Activated CD8-positive, alpha-beta T cell treated with anti-CD3 and anti-CD28 coated beads, Interleukin-2, amount 10 ng/mL, durations not matched to agents 7 days and 5 days (primary cell): ENCODE measurements around the gene FGF5. TPM values are rescaled to one million over a fixed set of nuclear protein-coding genes. Genes with fewer than 3 reads are reported as not detected.
"Not testable (repeated sequence)": the region's sequence is repeated elsewhere in the genome, so short reads cannot be mapped to it uniquely, and the experiment has no call there.

ENCODE experiments used
- ATAC-seq: fragments of 150-1000 bp; cut with Tn5 transposase; one replicate; pipeline ENCODE4 v1.10.0; 2021; ENCODE audit warnings: moderate library complexity
- CTCF ChIA-PET: fragments of 350-600 bp; sonication (Branson Sonifier 250); formaldehyde crosslinking; loops from one replicate; lab custom pipeline; 2021; ENCODE audit warnings: antibody characterized with exemption; lab: Charles Lee
- POLR2A ChIA-PET: fragments of 350-600 bp; sonication (Branson Sonifier 250); formaldehyde crosslinking; loops from one replicate; lab custom pipeline; 2021; ENCODE audit warnings: antibody characterized with exemption; lab: Charles Lee
- DNase-seq: peaks from one replicate; pipeline ENCODE4 v3.0.0-alpha.2; 2020
- H3K27ac Mint-ChIP-seq: one replicate; pipeline ENCODE4 v1.8.0; 2021; ENCODE audit warnings: mild to moderate bottlenecking, mixed read lengths
- H3K27me3 Mint-ChIP-seq: one replicate; pipeline ENCODE4 v1.8.0; 2021; ENCODE audit warnings: low read depth, mixed read lengths
- H3K36me3 Mint-ChIP-seq: one replicate; pipeline ENCODE4 v1.8.0; 2021; ENCODE audit warnings: low read depth, mixed read lengths
- H3K4me1 Mint-ChIP-seq: one replicate; pipeline ENCODE4 v1.8.0; 2021; ENCODE audit warnings: low read depth, mixed read lengths
- H3K4me3 Mint-ChIP-seq: one replicate; pipeline ENCODE4 v1.8.0; 2021; ENCODE audit warnings: mild to moderate bottlenecking, mixed read lengths
- H3K9me3 Mint-ChIP-seq: one replicate; pipeline ENCODE4 v1.8.0; 2022; ENCODE audit warnings: mixed read lengths; ENCODE audit not compliant: insufficient read depth
- total RNA-seq, 2 experiments: library from RNA; stranded (reverse); gene quantifications; one replicate each; pipeline ENCODE4 v1.2.3, GENCODE V29; 2021

FGF5 gene
- total RNA-seq, 2 experiments from 2014 or later, result not detected

- H3K36me3 Mint-ChIP-seq, result no peaks in the 10 kb centered on the region
- ChIA-PET POLR2A (no interaction called here), CTCF (no interaction called here)
- peaks cover 11% of the 10 kb centered on the region for H3K27me3 Mint-ChIP-seq
- no peak for DNase-seq
- no peaks in the 10 kb centered on the region for H3K9me3 Mint-ChIP-seq
- no peaks in the 10 kb centered on the region for H3K4me1 Mint-ChIP-seq
- H3K27ac Mint-ChIP-seq, result no peak overlapping the region
- no peak overlapping the region for H3K4me3 Mint-ChIP-seq
- ATAC-seq, result no peak
Observed at GRCh38 chr4:80305466-80305865, 39.0 kb downstream of the FGF5 start.

- Mint-ChIP-seq H3K27me3 (peaks cover 11% of the 10 kb centered on the region), H3K4me3 (no peak overlapping the region), H3K36me3 (no peaks in the 10 kb centered on the region), H3K27ac (no peak overlapping the region), H3K4me1 (no peaks in the 10 kb centered on the region), H3K9me3 (no peaks in the 10 kb centered on the region)
- POLR2A ChIA-PET, result no interaction called here
- DNase-seq, result no peak
- CTCF ChIA-PET, result no interaction called here
- no peak for ATAC-seq
Observed at GRCh38 chr4:80306260-80306659, 39.8 kb downstream of the FGF5 start.

- no peak overlapping the region for H3K4me3 Mint-ChIP-seq
- CTCF ChIA-PET, result no interaction called here
- no peak overlapping the region for H3K27ac Mint-ChIP-seq
- no peaks in the 10 kb centered on the region for H3K9me3 Mint-ChIP-seq
- no peaks in the 10 kb centered on the region for H3K4me1 Mint-ChIP-seq
- POLR2A ChIA-PET, result no interaction called here
- H3K27me3 Mint-ChIP-seq, result peaks cover 16% of the 10 kb centered on the region
- no peak for ATAC-seq
- no peaks in the 10 kb centered on the region for H3K36me3 Mint-ChIP-seq
- DNase-seq, result no peak
Observed at GRCh38 chr4:80307183-80307735, 40.8 kb downstream of the FGF5 start.

GRCh38 chr4:80307774-80308465 is 41.5 kb downstream of the FGF5 start:
- ATAC-seq (no peak), DNase-seq (no peak)
- ChIA-PET POLR2A (no interaction called here), CTCF (no interaction called here)
- H3K27ac Mint-ChIP-seq, result no peak overlapping the region
- no peaks in the 10 kb centered on the region for H3K36me3 Mint-ChIP-seq
- H3K4me3 Mint-ChIP-seq, result no peak overlapping the region
- H3K9me3 Mint-ChIP-seq, result no peaks in the 10 kb centered on the region
- no peaks in the 10 kb centered on the region for H3K4me1 Mint-ChIP-seq
- H3K27me3 Mint-ChIP-seq, result peaks cover 18% of the 10 kb centered on the region

- no peak overlapping the region for H3K4me3 Mint-ChIP-seq
- CTCF ChIA-PET, result no interaction called here
Observed at GRCh38 chr4:80308466-80308822, 42.0 kb downstream of the FGF5 start.

GRCh38 chr4:80309294-80310004 is 43.0 kb downstream of the FGF5 start:
- no peak overlapping the region for H3K27ac Mint-ChIP-seq
- no peak for ATAC-seq

More at GRCh38 chr4:80308466-80308822, 42.0 kb downstream of the FGF5 start:
- H3K4me1 Mint-ChIP-seq, result no peaks in the 10 kb centered on the region
- no peak for DNase-seq
- POLR2A ChIA-PET, result no interaction called here
- ATAC-seq, result no peak
- H3K36me3 Mint-ChIP-seq, result no peaks in the 10 kb centered on the region
- no peaks in the 10 kb centered on the region for H3K9me3 Mint-ChIP-seq
- peaks cover 21% of the 10 kb centered on the region for H3K27me3 Mint-ChIP-seq
- H3K27ac Mint-ChIP-seq, result no peak overlapping the region

GRCh38 chr4:80311130-80311529 is 44.7 kb downstream of the FGF5 start:
- Mint-ChIP-seq H3K27ac (no peak overlapping the region), H3K27me3 (peaks cover 16% of the 10 kb centered on the region), H3K4me1 (no peaks in the 10 kb centered on the region), H3K9me3 (no peaks in the 10 kb centered on the region), H3K36me3 (no peaks in the 10 kb centered on the region), H3K4me3 (no peak overlapping the region)
- ATAC-seq (no peak), DNase-seq (no peak)
- ChIA-PET POLR2A (no interaction called here), CTCF (no interaction called here)

More at GRCh38 chr4:80309294-80310004, 43.0 kb downstream of the FGF5 start:
- no peaks in the 10 kb centered on the region for H3K36me3 Mint-ChIP-seq
- POLR2A ChIA-PET, result no interaction called here
- no peaks in the 10 kb centered on the region for H3K4me1 Mint-ChIP-seq
- H3K4me3 Mint-ChIP-seq, result no peak overlapping the region
- no peak for DNase-seq
- H3K27me3 Mint-ChIP-seq, result peaks cover 21% of the 10 kb centered on the region
- H3K9me3 Mint-ChIP-seq, result no peaks in the 10 kb centered on the region
- CTCF ChIA-PET, result no interaction called here

- H3K36me3 Mint-ChIP-seq, result no peaks in the 10 kb centered on the region
- CTCF ChIA-PET, result no interaction called here
- H3K9me3 Mint-ChIP-seq, result no peaks in the 10 kb centered on the region
- POLR2A ChIA-PET, result no interaction called here
- no peak overlapping the region for H3K4me3 Mint-ChIP-seq
- DNase-seq (no peak), ATAC-seq (no peak)
- no peaks in the 10 kb centered on the region for H3K4me1 Mint-ChIP-seq
- no peak overlapping the region for H3K27ac Mint-ChIP-seq
- peaks cover 12% of the 10 kb centered on the region for H3K27me3 Mint-ChIP-seq
Observed at GRCh38 chr4:80312124-80312523, 45.7 kb downstream of the FGF5 start.

GRCh38 chr4:80313627-80314026 is 47.2 kb downstream of the FGF5 start:
- ChIA-PET POLR2A (no interaction called here), CTCF (no interaction called here)
- Mint-ChIP-seq H3K27me3 (peaks cover 12% of the 10 kb centered on the region), H3K4me1 (no peaks in the 10 kb centered on the region), H3K9me3 (no peaks in the 10 kb centered on the region), H3K36me3 (no peaks in the 10 kb centered on the region), H3K4me3 (no peak overlapping the region), H3K27ac (no peak overlapping the region)
- DNase-seq (no peak), ATAC-seq (no peak)

- DNase-seq, ATAC-seq, H3K9me3 Mint-ChIP-seq, H3K27ac Mint-ChIP-seq, H3K36me3 Mint-ChIP-seq, H3K4me3 Mint-ChIP-seq, CTCF ChIA-PET, H3K4me1 Mint-ChIP-seq: not testable (repeated sequence)
- POLR2A ChIA-PET, result interaction anchor here (0.7 kb wide), 1 partner anchor 193 kb away, joined by 3 read pairs; no protein-coding TSS in a partner anchor
- H3K27me3 Mint-ChIP-seq, result peaks cover 16% of the 10 kb centered on the region
Observed at GRCh38 chr4:80315848-80316247, 49.4 kb downstream of the FGF5 start.

- no peak overlapping the region for H3K27ac Mint-ChIP-seq
- H3K9me3 Mint-ChIP-seq, result no peaks in the 10 kb centered on the region
- DNase-seq, result no peak
- CTCF ChIA-PET, result no interaction called here
- ATAC-seq, result no peak
- H3K36me3 Mint-ChIP-seq, result no peaks in the 10 kb centered on the region
- H3K4me3 Mint-ChIP-seq, result no peak overlapping the region
- POLR2A ChIA-PET, result no interaction called here
- H3K4me1 Mint-ChIP-seq, result no peaks in the 10 kb centered on the region
- H3K27me3 Mint-ChIP-seq, result peaks cover 6% of the 10 kb centered on the region
Observed at GRCh38 chr4:80321341-80321740, 54.9 kb downstream of the FGF5 start.

GRCh38 chr4:80321776-80322175 is 55.3 kb downstream of the FGF5 start:
- Mint-ChIP-seq H3K4me1 (no peaks in the 10 kb centered on the region), H3K27ac (no peak overlapping the region), H3K4me3 (no peak overlapping the region), H3K27me3 (peaks cover 6% of the 10 kb centered on the region), H3K9me3 (no peaks in the 10 kb centered on the region), H3K36me3 (no peaks in the 10 kb centered on the region)
- POLR2A ChIA-PET, result no interaction called here
- ATAC-seq (no peak), DNase-seq (no peak)
- CTCF ChIA-PET, result no interaction called here
